Endothelial cell of umbilical vein (primary cell): ENCODE data around the gene XCL2. TPM values are rescaled to one million over a fixed set of nuclear protein-coding genes. Genes with fewer than 3 reads are reported as not detected.

Source experiments
- BruUV-seq: library from RNA; stranded (reverse); fragments of 400-500 nt; replicated peaks from 2 replicates; lab custom pipeline; 2021; lab: Mats Ljungman, UMichigan
- CTCF ChIA-PET: fragments of 300-600, 350-600 bp; sonication (Branson Sonifier 250); formaldehyde crosslinking; loops from one replicate; lab custom pipeline; 2021; ENCODE audit warnings: antibody characterized with exemption, inconsistent platforms; lab: Charles Lee
- POLR2A ChIA-PET: fragments of 300-600, 350-600 bp; sonication (Branson Sonifier 250); formaldehyde crosslinking; loops from one replicate; lab custom pipeline; 2021; ENCODE audit warnings: antibody characterized with exemption, inconsistent platforms; lab: Charles Lee
- DNase-seq: peaks from one replicate; pipeline ENCODE4 v3.0.0-alpha.2; 2011; ENCODE audit warnings: low read depth, low spot score
- FAIRE-seq: peaks from 2 replicates; lab custom pipeline; 2011; peaks lifted over from hg19 to GRCh38; lab: Jason Lieb, UNC
- H2AFZ ChIP-seq: 2 replicates; pipeline ENCODE4 v1.6.0; 2012; ENCODE audit warnings: low read depth, low read length, control low read depth, inconsistent platforms
- H3K27ac ChIP-seq: 2 replicates; pipeline ENCODE4 v1.5.1; 2011; ENCODE audit warnings: low read depth, mild to moderate bottlenecking, control low read depth, low read length, moderate library complexity; ENCODE audit not compliant: insufficient read depth
- H3K27me3 ChIP-seq, 2 experiments: 2 replicates each; pipeline versions ENCODE4 v1.6.0 to v1.6.1; 2011; ENCODE audit warnings: low read length in 2 of 2, mixed read lengths in 1 of 2; ENCODE audit not compliant: control insufficient read depth in 2 of 2, insufficient read depth in 2 of 2
- H3K36me3 ChIP-seq, 2 experiments: 2 replicates in 1 of 2; 3 replicates in 1 of 2; pipeline ENCODE4 v1.5.1; 2011; ENCODE audit warnings: low read length in 2 of 2, mild to moderate bottlenecking in 1 of 2, moderate library complexity in 1 of 2; ENCODE audit not compliant: control insufficient read depth in 2 of 2, insufficient read depth in 2 of 2; ENCODE audit errors: extremely low read depth in 1 of 2
- H3K4me1 ChIP-seq: 3 replicates; pipeline ENCODE4 v1.5.1; 2011; ENCODE audit warnings: mild to moderate bottlenecking, low read length; ENCODE audit not compliant: control insufficient read depth, insufficient read depth; ENCODE audit errors: extremely low read depth
- H3K4me2 ChIP-seq: 2 replicates; pipeline ENCODE4 v1.6.1; 2011; ENCODE audit warnings: low read length, control low read depth, mixed read lengths; ENCODE audit not compliant: insufficient read depth
- H3K4me3 ChIP-seq, 3 experiments: fragments of 200-600 bp in 1 of 3; sonication (generic), shearing (Covaris generic) in 1 of 3; replicated peaks in 1 of 3; 2 replicates each; pipeline ENCODE4 v1.5.1; 2011 to 2016; ENCODE audit warnings: control low read depth in 3 of 3, low read length in 3 of 3, mild to moderate bottlenecking in 2 of 3, inconsistent platforms in 1 of 3, low read depth in 1 of 3, moderate library complexity in 1 of 3; ENCODE audit not compliant: insufficient read depth in 1 of 3
- H3K79me2 ChIP-seq: 2 replicates; pipeline ENCODE4 v1.6.0; 2012; ENCODE audit warnings: low read length, inconsistent platforms; ENCODE audit not compliant: control insufficient read depth, insufficient read depth
- H3K9ac ChIP-seq: replicated peaks from 2 replicates; pipeline ENCODE3; 2011; ENCODE audit warnings: low read length, control low read depth; ENCODE audit not compliant: insufficient read depth; ENCODE audit errors: extremely low read depth
- H3K9me1 ChIP-seq: replicated peaks from 3 replicates; pipeline ENCODE4 v1.6.0; 2011; ENCODE audit warnings: mild to moderate bottlenecking, low read length; ENCODE audit not compliant: control insufficient read depth, insufficient read depth; ENCODE audit errors: extremely low read depth
- H3K9me3 ChIP-seq: replicated peaks from 2 replicates; pipeline ENCODE4 v1.5.1; 2012; ENCODE audit warnings: low read length, inconsistent platforms; ENCODE audit not compliant: control insufficient read depth, insufficient read depth
- H4K20me1 ChIP-seq: replicated peaks from 2 replicates; pipeline ENCODE3; 2011; ENCODE audit warnings: mild to moderate bottlenecking, low read length; ENCODE audit not compliant: control insufficient read depth, insufficient read depth; ENCODE audit errors: extremely low read depth
- CTCF ChIP-seq, 2 donors: IDR thresholded peaks; 1 replicate in 1 of 2; 2 replicates in 1 of 2; pipeline ENCODE4 v1.5.1; 2011; ENCODE audit warnings: low read length in 2 of 2, mild to moderate bottlenecking in 2 of 2, moderate library complexity in 2 of 2, control low read depth in 1 of 2, inconsistent platforms in 1 of 2, low read depth in 1 of 2; ENCODE audit not compliant: insufficient read depth in 1 of 2; ENCODE audit errors: extremely low read depth in 1 of 2
- EZH2 ChIP-seq: IDR thresholded peaks from 2 replicates; pipeline ENCODE4 v1.6.1; 2012; ENCODE audit warnings: borderline replicate concordance, low read depth, mild to moderate bottlenecking, moderate library complexity, low read length, inconsistent platforms; ENCODE audit not compliant: severe bottlenecking
- FOS ChIP-seq: IDR thresholded peaks from 2 replicates; pipeline ENCODE4 v1.6.1; 2011; ENCODE audit warnings: mild to moderate bottlenecking, low read length, moderate library complexity, borderline replicate concordance; ENCODE audit not compliant: insufficient read depth
- GATA2 ChIP-seq: IDR thresholded peaks from 2 replicates; pipeline ENCODE4 v1.7.0; 2011; ENCODE audit warnings: low read depth, mild to moderate bottlenecking, moderate library complexity, mixed read lengths, low read length; ENCODE audit not compliant: insufficient read length, insufficient read depth
- JUN ChIP-seq: IDR thresholded peaks from 2 replicates; pipeline ENCODE4 v1.6.1; 2011; ENCODE audit warnings: borderline replicate concordance, low read depth; ENCODE audit not compliant: insufficient read length, insufficient read depth
- MAX ChIP-seq: IDR thresholded peaks from 2 replicates; pipeline ENCODE4 v1.6.1; 2011; ENCODE audit not compliant: insufficient read depth, insufficient read length
- MYC ChIP-seq: IDR thresholded peaks from one replicate; pipeline ENCODE4 v1.6.1; 2011; ENCODE audit warnings: mild to moderate bottlenecking, low read depth, low read length
- POLR2A ChIP-seq: IDR thresholded peaks from 2 replicates; pipeline ENCODE4 v1.6.1; 2012; ENCODE audit warnings: low read depth, mild to moderate bottlenecking, control low read depth, low read length
- POLR2AphosphoS5 ChIP-seq: IDR thresholded peaks from 2 replicates; pipeline ENCODE4 v1.6.1; 2012; ENCODE audit warnings: low read depth, mild to moderate bottlenecking, control low read depth, low read length, moderate library complexity; ENCODE audit not compliant: insufficient read depth
- dilution Hi-C: fragments of 300-500 bp; cut with MboI; formaldehyde crosslinking; loops from one replicate; pipeline ENCODE4 v1.15.0; 2019; ENCODE audit warnings: low sequenced_read_pairs; ENCODE audit not compliant: extremely low pct_ligation_motif_present
- intact Hi-C: fragments of 100-400 bp; cut with micrococcal nuclease; formaldehyde crosslinking; loops from one replicate; pipeline ENCODE4 v1.10.0; 2022
- polyA plus RNA-seq, 4 experiments: library from polyadenylated mRNA; depleted of rRNA in 3 of 4; stranded (reverse) in 3 of 4; unstranded in 1 of 4; fragments of >200 nt; gene quantifications; 2 replicates each; pipeline versions ENCODE4 v1.2.1 to v1.2.3, GENCODE V29; 2011 to 2012; ENCODE audit warnings: missing spikeins in 1 of 4
- total RNA-seq: library from RNA; stranded (reverse); gene quantifications from 2 replicates; pipeline ENCODE4 v1.2.3, GENCODE V29; 2021

XCL2 gene
- total and polyA plus RNA-seq, 2 donors (not counting 3 experiments of a cell fraction or from before 2014, with no cell fraction given), result not detected

GRCh38 chr1:168504064-168504837 is 39.5 kb downstream of the XCL2 start:
- no peaks in the 10 kb centered on the region for H3K27me3 ChIP-seq
- no peak overlapping the region for H3K27ac ChIP-seq
- no TSS peak for BruUV-seq
- ChIA-PET CTCF (no interaction called here), POLR2A (no interaction called here)
- H3K4me3 ChIP-seq, result no peak overlapping the region
- H3K36me3 ChIP-seq, result no peaks in the 10 kb centered on the region
- dilution Hi-C loops (no loop called here), intact Hi-C loops (no loop called here)
- H3K9ac ChIP-seq, result no peak overlapping the region
- H3K9me3 ChIP-seq, result no peaks in the 10 kb centered on the region
- FAIRE-seq, result no peak
- no peaks in the 10 kb centered on the region for H3K9me1 ChIP-seq
- DNase-seq, result no peak
- no peak overlapping the region for H3K4me2 ChIP-seq
- no peaks in the 10 kb centered on the region for H3K4me1 ChIP-seq
- no peaks in the 10 kb centered on the region for H3K79me2 ChIP-seq
- H4K20me1 ChIP-seq, result no peaks in the 10 kb centered on the region
- no peak overlapping the region for H2AFZ ChIP-seq
- TF ChIP-seq MAX (no peak), FOS (no peak), POLR2A (no peak), JUN (no peak), EZH2 (no peak), GATA2 (no peak), CTCF (IDR thresholded peaks at IDR 0.05; ENCODE audit: extremely low read depth in 1 of 2, insufficient read depth in 1 of 2, low read depth in 1 of 2, low read length in 2 of 2) (no peak), POLR2AphosphoS5 (no peak), MYC (no peak)
